LNCaP clone FGC (cell line): ENCODE data around the gene CYP11A1.

Source experiments
- DNase-seq: peaks from one replicate; pipeline ENCODE4 v3.0.0-alpha.2; 2011; ENCODE audit warnings: low read depth
- H3K4me3 ChIP-seq: 2 replicates; pipeline ENCODE4 v1.5.1; 2011; ENCODE audit warnings: mild to moderate bottlenecking, low read depth, low read length, control low read depth
- CTCF ChIP-seq: IDR thresholded peaks from 2 replicates; pipeline ENCODE4 v1.5.1; 2012; ENCODE audit warnings: mild to moderate bottlenecking; ENCODE audit not compliant: control insufficient read depth, insufficient read depth; ENCODE audit errors: extremely low read depth

The CYP11A1 gene

GRCh38 chr15:74322558-74323180, 44.8 kb downstream of the CYP11A1 start:
- DNase-seq, result no peak
- TF ChIP-seq CTCF, result peak; percentile 96
- H3K4me3 ChIP-seq, result no peak overlapping the region

GRCh38 chr15:74320352-74321247, 46.8 kb downstream of the CYP11A1 start:
- no peak overlapping the region for H3K4me3 ChIP-seq
- TF ChIP-seq CTCF, result peak; percentile 83
- no peak for DNase-seq

- no peak for TF ChIP-seq CTCF
- no peak for DNase-seq
- no peak overlapping the region for H3K4me3 ChIP-seq
Measured at GRCh38 chr15:74319596-74320351, 47.7 kb downstream of the CYP11A1 start.

- no peak for TF ChIP-seq CTCF
- DNase-seq, result no peak
- H3K4me3 ChIP-seq, result no peak overlapping the region
Measured at GRCh38 chr15:74319138-74319460, 48.3 kb downstream of the CYP11A1 start.

GRCh38 chr15:74318376-74319137, 48.9 kb downstream of the CYP11A1 start:
- no peak for DNase-seq
- no peak for TF ChIP-seq CTCF
- no peak overlapping the region for H3K4me3 ChIP-seq

GRCh38 chr15:74317820-74318375, 49.5 kb downstream of the CYP11A1 start:
- TF ChIP-seq CTCF, result no peak
- DNase-seq, result no peak
- H3K4me3 ChIP-seq, result no peak overlapping the region
